HG03558 (cell line): Measurements from ENCODE around the gene SLC6A17.

Experiments
- ATAC-seq: cut with Tn5 transposase; IDR thresholded peaks from one replicate; pipeline ENCODE4 v1.9.1; 2021; ENCODE audit warnings: moderate number of reproducible peaks; ENCODE audit not compliant: unreplicated experiment; ENCODE audit errors: extremely low read depth

Gene SLC6A17

GRCh38 chr1:110134050-110134595 is 16.2 kb upstream of the SLC6A17 start:
- ATAC-seq: no peak

GRCh38 chr1:110135246-110135645 is 15.0 kb upstream of the SLC6A17 start:
- no peak for ATAC-seq

- no peak for ATAC-seq
Measured at GRCh38 chr1:110135666-110136065, 14.6 kb upstream of the SLC6A17 start.

- no peak for ATAC-seq
Measured at GRCh38 chr1:110136911-110137310, 13.4 kb upstream of the SLC6A17 start.

GRCh38 chr1:110138956-110139355 is 11.3 kb upstream of the SLC6A17 start:
- ATAC-seq: no peak

GRCh38 chr1:110144366-110144765 is 5.9 kb upstream of the SLC6A17 start:
- ATAC-seq: no peak

- ATAC-seq: no peak
Measured at GRCh38 chr1:110148961-110149360, 1.3 kb upstream of the SLC6A17 start.

GRCh38 chr1:110151175-110151669 is 928 bp downstream of the SLC6A17 start:
- ATAC-seq: no peak

GRCh38 chr1:110152133-110152785 is 2.0 kb downstream of the SLC6A17 start:
- ATAC-seq: no peak

GRCh38 chr1:110153407-110153950 is 3.2 kb downstream of the SLC6A17 start:
- no peak for ATAC-seq

GRCh38 chr1:110155878-110156522 is 5.7 kb downstream of the SLC6A17 start:
- no peak for ATAC-seq

- ATAC-seq: no peak
Measured at GRCh38 chr1:110158261-110158660, 8.0 kb downstream of the SLC6A17 start.

- ATAC-seq: no peak
Measured at GRCh38 chr1:110159168-110159567, 8.9 kb downstream of the SLC6A17 start.

GRCh38 chr1:110160538-110161100 is 10.3 kb downstream of the SLC6A17 start:
- no peak for ATAC-seq

GRCh38 chr1:110161165-110161564 is 10.9 kb downstream of the SLC6A17 start:
- ATAC-seq: no peak

- ATAC-seq: no peak
Measured at GRCh38 chr1:110161849-110162248, 11.6 kb downstream of the SLC6A17 start.

- ATAC-seq: no peak
Measured at GRCh38 chr1:110163591-110163990, 13.3 kb downstream of the SLC6A17 start.

- no peak for ATAC-seq
Measured at GRCh38 chr1:110164725-110165350, 14.5 kb downstream of the SLC6A17 start.

- ATAC-seq: no peak
Measured at GRCh38 chr1:110165761-110166231, 15.5 kb downstream of the SLC6A17 start.

GRCh38 chr1:110166861-110167260 is 16.6 kb downstream of the SLC6A17 start:
- no peak for ATAC-seq
